GM19395 (cell line): ENCODE results near the gene C1QTNF2.

ENCODE experiments used
- ATAC-seq: cut with Tn5 transposase; IDR thresholded peaks from one replicate; pipeline ENCODE4 v1.9.1; 2021; ENCODE audit warnings: mild to moderate bottlenecking, moderate library complexity; ENCODE audit not compliant: unreplicated experiment

Gene C1QTNF2, protein sequence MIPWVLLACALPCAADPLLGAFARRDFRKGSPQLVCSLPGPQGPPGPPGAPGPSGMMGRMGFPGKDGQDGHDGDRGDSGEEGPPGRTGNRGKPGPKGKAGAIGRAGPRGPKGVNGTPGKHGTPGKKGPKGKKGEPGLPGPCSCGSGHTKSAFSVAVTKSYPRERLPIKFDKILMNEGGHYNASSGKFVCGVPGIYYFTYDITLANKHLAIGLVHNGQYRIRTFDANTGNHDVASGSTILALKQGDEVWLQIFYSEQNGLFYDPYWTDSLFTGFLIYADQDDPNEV

DNA sequence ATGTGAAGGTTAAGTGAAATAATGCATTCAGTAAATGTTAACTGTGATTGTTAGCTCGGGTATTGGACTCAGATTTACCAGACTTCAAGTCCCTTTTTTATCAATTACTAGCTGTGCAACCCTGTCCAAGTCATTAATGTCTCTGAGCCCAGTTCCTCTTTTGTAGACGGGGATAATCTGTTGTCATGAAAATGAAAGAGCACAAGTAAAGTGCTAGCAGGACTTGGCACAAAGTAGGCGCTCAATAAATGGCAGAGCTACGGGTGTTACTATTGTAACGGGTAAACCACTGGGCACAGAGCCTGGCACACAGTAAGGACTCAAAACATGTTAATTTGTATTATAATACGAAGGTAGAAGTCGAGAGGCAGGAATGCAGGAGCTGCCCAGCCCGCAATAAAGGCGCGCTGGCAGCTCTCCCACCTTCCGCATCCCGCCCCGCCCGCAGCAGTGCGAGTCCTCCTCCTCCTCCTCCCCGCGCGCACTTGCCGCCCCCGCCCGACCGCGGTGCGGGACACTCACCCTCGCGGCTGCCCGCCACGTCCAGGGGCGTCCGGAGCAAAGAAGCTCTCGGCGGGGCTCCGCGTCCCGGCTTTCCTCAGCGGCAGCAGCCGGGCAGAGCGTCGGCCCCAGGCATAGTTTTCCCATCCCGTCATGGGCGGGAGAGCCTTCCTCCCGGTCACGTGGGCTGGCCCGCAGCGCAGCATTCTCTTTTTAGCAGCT lies at the start of gene C1QTNF2:
Gene C1QTNF2 (minus strand): TSS at position 637 of the 723 bp plus-strand sequence. CDS start 15,615 bp downstream, outside the sequence.
- peak; percentile 55 for ATAC-seq

DNA sequence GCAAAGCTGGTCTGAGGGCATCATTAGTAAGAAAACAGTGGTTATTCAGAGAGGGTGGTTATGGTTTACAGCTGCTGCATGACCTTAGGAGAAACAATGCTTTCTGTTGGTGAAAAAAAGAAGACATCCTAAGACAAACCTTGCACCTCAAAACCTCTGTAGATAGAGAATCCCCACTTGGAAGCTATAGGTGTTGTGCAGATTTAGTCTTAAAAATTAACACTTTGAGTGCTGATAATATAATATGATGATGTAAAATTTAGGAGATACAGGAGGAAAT lies 49.8 kb upstream of the C1QTNF2 start:
- no peak for ATAC-seq

DNA sequence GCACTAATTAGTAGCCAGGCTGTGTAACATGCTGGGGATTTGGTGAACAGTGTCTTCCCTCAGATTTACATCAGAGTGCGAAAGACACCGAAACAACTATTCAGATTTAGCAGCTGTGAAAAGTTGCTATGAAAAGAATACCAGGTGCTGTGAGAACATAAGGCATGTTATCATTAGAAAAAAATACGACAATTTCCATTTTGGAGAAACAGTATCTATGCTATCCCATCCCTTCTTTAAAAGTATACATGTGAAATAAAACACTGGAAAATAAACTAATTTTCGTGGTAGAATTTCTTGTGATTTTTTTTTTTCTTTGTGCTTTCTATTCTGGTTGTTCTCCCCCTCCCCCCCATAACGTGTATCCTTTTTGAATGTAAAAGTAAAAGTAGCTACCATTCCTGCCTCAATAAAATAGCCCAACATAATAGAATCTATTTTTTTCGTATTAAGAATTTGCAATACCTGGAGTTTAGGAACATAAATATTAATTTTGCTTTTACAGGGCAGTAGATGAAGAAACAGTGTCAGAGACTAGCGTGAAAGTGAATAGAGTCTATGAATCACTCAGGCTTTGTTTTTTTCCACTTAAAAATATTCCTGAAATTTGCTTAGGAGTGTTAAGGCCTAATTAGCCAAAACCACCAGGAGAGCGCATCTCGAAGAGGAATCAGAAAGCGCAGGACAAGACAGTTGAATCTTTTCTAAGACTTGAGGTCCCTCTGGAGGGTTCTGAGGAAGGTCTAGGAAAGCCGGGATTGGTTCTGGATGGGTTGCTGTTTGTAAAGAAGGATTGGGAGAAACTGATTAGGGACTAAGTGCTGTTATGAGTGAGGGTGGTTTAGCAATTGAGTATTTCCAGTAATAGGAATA lies 49.3 kb upstream of the C1QTNF2 start:
- peak; percentile 48 for ATAC-seq

DNA sequence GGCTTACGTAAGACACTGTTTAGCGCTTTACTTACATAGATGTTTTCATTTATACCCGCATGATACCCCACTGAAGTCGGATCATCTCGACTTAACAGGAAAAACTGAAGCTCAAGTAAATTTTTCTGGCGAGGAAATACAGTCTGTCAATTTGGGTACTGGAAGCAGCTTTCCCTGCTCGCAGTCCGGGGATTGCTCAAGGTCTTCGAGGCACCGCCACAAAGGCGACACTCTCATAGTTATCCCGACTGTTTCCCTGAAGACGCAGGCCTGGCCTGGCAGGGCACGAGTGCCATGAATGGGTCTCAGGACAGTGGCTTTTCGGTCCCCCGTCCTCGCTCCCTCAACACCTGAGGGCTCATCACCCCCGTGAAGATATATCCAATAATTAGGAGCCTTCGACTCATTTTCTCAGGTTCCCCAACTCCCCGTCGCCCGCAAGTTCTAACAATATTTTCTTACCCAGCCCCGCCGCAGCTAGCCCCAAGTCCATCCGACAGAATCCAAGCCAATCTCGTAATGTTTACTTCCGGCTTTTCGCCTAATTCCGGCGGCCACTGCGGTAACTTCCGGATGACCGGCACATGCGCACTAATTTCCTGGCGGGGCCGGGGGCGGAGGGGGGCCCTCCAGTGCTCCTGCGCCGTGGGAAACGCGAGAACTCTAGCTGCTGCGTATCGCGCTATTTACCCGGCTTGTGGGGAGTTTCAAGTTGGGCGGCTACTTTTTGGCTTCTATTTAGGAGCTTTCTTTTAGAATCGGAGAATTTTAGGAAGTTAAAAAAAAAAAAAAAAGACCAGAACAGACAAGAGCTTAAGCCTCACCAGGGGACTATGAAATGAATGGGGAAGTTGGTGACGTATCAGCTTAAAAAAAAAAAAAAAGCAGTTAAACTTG lies 48.4 kb upstream of the C1QTNF2 start, which contains the start of gene SLU7:
Gene SLU7 (minus strand): TSS at position 521 of the 897 bp plus-strand sequence. CDS start 3,787 bp downstream, outside the sequence.
- peak; percentile 68 for ATAC-seq

DNA sequence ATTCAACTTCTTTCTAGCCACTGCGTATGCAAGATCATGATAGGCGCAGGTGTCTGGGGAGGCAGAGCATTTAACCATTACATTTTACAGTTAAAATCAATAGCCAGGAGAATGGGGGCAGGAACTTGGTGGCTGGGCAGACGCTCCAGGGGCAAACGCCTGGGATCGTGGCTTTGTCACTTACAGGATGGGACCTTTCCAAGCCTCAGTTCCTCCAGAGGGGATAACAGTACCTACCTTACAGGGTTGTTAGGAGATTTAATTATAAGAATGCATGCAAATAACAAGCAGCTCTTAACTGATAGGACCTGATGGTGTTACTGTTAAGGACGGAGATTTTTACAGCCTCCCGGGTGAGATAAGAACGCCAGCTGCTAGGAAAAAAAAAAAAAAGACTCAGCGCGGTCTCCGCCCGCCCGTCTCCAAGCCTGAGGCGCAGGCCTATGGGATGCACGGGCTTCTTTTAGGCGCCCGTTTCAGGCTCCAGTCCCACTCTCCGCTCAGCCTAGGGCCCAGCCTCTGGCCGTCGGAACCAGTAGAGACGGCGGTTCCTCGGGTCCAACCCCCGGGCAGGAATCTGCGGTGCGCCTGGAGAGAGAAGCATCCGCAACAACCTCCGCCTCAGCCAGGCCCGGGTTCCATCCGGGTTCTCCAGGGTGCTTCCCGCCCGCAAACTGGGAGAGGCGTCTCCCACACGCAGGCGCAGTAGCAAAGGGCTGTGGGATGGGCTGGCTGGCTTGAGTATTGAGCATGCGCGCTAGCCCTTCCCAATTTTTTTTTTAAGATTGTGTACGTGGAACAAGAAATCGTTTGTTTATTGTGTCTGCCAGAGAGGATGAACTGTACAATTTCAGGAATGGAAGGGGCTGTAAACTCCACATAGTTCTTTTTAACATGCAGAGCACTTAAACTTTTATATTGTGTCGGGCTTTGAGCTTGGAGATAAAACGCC lies 29.3 kb upstream of the C1QTNF2 start, which contains the start of gene FAM200C:
Gene FAM200C (minus strand): TSS at position 653 of the 952 bp plus-strand sequence. CDS start 4,564 bp downstream, outside the sequence.
- peak; percentile 88 for ATAC-seq

DNA sequence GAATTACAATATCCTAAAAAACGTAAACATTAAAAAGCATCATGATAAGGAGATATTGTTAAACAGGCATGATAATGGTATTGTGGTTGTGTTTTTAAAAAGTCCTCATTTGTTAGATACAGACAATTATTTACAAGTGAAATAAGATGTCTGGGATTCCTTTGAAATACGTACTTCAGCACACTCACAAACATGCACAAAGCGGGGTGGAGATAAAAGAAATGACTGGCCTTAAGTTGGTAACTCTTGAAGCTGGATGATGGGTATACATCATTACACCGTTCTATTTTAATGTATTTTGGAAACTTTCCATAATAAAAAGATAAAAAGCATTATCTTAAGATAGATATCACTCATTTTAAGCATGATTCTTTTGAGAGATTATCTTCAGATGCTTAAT lies 28.4 kb upstream of the C1QTNF2 start:
- ATAC-seq = no peak

DNA sequence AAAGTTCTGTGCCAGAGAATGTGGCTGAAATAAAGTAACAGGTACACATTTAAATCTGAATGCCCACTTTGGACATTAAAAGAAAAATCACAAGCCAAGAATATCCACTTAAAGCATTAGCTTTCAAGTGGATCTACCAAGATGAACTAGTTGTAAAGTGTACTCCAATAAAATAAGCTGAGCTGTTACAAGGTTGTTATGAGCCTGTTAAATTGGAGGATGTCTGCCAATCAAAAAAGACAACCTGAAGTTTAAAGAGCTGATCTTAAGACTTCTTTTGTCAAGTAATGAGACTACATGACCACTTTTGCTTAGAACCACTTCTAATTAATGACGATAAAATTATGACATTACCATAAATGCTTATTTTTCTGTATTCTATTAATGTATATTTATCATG lies 27.1 kb upstream of the C1QTNF2 start:
- ATAC-seq = no peak

DNA sequence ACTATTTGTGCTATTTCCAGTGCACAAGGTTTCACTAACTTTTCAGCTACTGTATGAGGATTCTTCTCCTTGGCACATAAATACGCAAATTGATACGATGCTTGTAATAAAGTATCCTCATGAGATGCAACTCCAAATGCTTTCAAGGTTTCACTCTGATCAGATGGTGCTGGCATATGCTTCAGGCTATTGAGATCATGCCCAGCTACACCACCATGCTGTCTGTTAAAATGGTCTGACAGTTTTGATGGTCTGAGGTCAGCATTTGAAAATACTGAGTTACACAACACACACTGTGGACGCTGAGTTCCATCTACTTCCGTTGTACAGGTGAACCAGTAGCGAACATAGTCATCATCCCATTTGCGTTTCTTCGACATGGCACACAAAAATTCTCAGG lies 24.7 kb upstream of the C1QTNF2 start:
- no peak for ATAC-seq

DNA sequence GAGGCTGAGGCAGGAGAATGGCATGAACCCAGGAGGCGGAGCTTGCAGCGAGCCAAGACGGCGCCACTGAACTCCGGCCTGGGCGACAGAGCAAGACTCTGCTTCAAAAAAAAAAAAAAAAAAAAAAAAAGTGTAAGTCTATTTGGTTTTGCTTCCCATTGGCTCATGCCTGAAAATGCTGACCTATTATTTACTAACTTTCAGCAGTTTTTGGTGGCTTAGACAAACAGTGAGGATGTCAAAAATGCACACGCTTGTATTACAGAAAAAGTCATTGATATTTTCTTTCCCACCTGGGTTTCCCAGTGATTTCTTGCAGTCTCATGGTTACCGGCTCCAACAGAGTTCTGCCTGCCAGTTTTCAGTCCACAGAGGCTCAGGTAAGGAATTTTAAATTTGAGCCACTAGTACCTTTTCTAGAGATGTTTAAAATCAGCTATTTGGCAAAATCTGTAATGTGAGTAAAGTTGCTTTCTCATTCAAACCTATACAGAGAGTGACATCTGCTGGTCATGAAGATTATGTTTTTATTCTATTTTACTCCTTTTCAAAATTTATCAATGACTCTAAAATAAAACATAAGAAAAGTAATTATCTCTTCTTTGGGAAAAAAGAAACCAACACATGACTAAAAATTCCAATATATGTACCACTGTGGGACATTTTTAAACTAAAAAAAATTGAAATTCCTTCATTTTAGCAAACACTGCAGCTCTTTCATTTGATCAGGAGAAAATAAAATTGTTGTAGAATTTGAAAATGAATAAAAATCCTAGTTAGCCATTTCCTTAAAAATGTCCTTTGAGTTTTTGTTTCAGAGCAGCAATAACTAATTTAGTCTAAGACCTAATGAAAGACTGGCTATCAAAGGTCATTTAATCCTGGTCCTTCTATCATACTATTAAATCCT lies 20.6 kb upstream of the C1QTNF2 start:
- ATAC-seq = no peak

DNA sequence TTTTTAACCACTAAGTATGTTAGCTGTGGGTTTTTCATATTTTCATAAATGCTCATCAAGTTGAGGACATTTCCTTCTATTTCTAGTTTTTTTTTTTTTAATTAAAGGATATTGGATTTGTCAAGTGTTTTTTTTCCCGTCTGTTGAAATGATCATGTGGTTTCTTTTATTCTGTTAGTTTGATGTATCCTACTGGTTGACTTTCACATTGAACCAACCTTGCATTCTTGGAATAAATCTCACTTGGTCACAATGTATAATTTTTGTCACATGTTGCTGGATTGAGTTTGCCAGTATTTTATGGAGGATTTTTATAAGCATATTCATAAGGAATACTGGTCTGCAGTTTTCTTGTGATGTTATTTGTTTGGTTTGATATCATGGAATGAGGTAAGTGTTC lies 17.0 kb upstream of the C1QTNF2 start:
- no peak for ATAC-seq

DNA sequence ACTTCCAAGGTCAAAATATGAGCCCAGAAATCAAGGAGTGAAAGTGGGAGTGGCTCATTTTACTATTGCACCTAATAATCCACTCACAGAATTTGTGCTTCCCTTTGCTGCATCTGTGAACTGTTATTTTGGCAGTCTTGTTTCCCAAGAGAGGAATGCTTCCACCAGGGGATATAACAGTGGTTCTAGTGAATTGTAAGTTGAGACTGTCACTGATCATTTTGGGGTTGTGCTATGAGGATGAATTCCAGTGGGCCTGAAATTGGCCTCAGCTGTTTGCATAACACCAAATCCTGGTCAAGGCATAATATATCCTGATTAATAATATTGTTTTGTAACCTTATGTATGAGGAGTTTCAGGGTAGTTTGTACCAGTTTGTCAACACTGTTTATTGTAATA lies 15.1 kb upstream of the C1QTNF2 start:
- no peak for ATAC-seq

DNA sequence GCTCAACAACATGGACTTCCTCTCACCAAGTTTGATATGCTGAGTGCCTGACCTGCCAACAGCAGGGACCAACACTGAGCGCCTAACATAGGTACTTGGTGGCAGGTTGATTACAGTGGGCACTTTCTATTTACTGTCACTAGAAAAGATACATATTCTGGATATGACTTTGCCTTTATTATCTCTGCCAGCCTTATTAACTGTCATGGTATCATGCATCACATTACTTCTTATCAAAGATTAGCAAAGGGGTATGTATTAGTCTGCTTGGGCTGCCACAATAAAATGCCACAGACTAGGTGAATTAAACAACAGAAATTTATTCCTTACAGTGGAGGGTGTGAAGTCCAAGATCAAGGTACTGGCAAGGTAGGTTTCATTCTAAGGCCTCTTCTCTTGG lies 14.3 kb upstream of the C1QTNF2 start:
- no peak for ATAC-seq

DNA sequence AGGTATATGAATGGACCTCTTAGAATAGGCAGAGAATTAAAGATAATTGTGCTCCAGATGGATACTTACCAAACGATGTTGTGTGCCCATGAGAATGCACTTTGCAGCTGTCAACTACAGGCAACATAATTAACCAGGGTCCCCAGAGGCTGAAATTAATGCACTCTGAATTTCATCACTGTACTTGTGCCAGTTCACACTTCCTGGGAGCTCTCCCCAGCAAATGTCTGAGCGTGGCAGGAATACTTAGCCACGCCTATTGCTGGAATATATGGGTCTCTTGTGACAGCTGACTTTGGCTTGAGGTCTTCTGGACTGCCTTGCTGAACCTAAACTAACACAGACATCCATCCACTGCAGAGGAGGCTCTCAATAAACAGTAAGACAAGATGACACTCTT lies 11.9 kb upstream of the C1QTNF2 start:
- ATAC-seq = no peak

DNA sequence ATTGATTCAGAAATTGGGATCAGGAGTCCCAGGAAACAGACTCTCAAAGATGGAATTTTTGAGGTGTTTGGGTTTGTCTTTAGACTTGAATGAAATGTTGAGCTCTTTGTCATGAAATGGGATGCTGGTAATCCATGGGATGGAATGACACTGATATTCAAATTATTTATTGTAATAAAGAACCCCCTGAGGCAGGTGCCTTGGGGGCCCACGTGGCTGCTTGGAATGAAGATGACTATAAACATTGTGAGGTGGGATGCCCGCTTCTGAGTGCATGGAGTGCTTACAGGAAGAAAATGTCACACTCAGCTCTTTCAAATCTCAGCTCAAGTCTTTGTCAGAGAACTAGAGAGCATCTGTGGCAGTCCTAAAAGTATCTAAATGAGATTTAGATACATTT lies 9.6 kb upstream of the C1QTNF2 start:
- no peak for ATAC-seq

DNA sequence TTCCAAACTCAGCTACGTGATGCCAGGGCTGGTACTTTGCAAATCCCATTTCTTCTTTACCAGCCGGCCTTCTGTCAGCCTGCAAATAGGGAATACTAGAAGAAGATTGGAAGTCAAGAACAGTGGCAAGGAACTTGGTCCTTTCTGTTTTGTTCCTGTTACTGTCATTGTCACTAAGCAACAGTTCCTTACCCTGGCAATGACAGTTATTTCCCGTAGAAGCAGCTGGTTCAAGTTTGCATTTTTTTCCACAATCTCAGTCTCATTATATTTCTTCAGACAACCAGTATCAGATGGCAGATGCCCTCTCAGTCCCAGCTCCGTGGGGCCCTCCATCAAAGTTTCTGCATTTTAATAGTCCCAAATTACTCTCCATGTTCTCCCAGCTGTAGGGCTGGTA lies 9.1 kb upstream of the C1QTNF2 start:
- ATAC-seq = no peak

DNA sequence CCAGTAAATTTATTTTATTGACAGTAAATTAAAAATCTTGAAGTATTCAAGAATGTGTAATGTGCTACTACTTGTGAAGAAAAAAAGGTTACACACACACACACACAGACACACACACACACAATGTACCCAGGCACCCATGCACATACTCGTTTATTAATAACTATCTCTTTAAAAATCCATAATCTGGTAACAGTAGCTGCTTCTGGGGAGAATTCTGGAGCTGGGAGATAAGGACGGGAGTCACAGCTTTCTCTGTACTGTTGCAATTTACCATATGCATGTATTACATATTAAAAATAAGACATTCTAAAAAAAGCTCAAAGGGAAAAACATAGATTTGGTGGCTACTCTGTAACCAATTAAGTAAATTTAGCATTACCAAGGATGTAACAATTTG lies 7.9 kb upstream of the C1QTNF2 start:
- ATAC-seq = no peak

DNA sequence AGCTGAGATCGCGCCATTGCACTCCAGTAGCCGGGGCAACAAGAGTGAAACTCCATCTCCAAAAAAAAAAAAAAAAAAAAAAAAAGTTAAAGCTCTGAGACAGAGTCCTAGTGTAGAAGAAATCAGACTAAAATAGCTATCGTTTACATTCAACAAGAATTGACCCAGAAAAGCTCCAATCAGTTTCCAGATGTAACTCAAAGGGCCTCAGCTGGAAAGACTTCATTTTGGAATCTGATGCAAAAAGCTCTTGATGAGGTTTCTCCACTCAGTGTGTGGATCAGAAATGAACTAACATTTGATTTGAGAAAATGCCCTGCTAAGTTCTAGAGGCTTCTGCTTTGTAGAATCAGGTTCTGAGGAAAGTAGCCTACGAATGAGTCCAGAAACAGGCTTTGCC lies 7.2 kb upstream of the C1QTNF2 start:
- ATAC-seq = no peak

DNA sequence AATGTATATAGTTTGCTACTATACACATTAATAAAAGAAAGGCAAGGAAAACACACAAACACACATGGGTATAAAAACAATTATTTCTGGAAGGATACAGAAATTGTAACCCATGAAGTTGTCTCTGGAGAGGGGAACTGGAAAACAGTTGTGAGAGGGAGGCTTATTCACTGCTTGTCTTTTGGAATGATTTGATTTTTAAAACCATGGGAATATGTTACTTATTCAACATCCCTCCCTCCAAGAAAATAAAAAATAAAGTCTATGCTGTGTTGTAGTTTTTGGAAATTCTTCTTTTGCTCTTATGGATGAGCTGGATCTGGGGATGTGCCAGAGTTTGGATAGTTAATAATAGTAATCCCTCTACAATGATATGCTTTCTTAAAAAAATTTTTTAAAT lies 6.0 kb upstream of the C1QTNF2 start:
- no peak for ATAC-seq
